HEK293 (cell line): ENCODE measurements around the gene TTLL4.

Source experiments
- BCL11A ChIP-seq: fragments of 450-650 bp; formaldehyde crosslinking; IDR thresholded peaks from 2 replicates; pipeline ENCODE4 v1.5.1; 2016; ENCODE audit warnings: low read depth, missing biosample characterization, missing genetic modification characterization
- BCL6B ChIP-seq: fragments of 450-650 bp; formaldehyde crosslinking; IDR thresholded peaks from 2 replicates; pipeline ENCODE4 v1.5.1; 2017; ENCODE audit warnings: missing biosample characterization, missing genetic modification characterization
- GLIS2 ChIP-seq: fragments of 450-650 bp; formaldehyde crosslinking; IDR thresholded peaks from 2 replicates; pipeline ENCODE4 v1.5.1; 2016; ENCODE audit warnings: missing biosample characterization, missing genetic modification characterization
- MZF1 ChIP-seq: fragments of 450-650 bp; formaldehyde crosslinking; IDR thresholded peaks from 2 replicates; pipeline ENCODE4 v1.5.1; 2017; ENCODE audit warnings: missing biosample characterization, missing genetic modification characterization, borderline replicate concordance
- SETDB1 ChIP-seq: IDR thresholded peaks from one replicate; pipeline ENCODE4 v1.6.1; 2017; ENCODE audit warnings: mild to moderate bottlenecking, low read length, moderate library complexity, mixed read lengths; ENCODE audit not compliant: insufficient read length
- ZFP37 ChIP-seq: fragments of 450-650 bp; formaldehyde crosslinking; IDR thresholded peaks from 2 replicates; pipeline ENCODE4 v1.5.1; 2016; ENCODE audit warnings: missing biosample characterization, missing genetic modification characterization
- ZIC2 ChIP-seq: fragments of 450-650 bp; formaldehyde crosslinking; IDR thresholded peaks from 2 replicates; pipeline ENCODE4 v1.5.1; 2016; ENCODE audit warnings: missing biosample characterization, missing genetic modification characterization
- ZNF114 ChIP-seq: fragments of 450-650 bp; formaldehyde crosslinking; IDR thresholded peaks from 2 replicates; pipeline ENCODE4 v1.5.0; 2017; ENCODE audit warnings: missing biosample characterization, missing genetic modification characterization
- ZNF138 ChIP-seq: fragments of 450-650 bp; formaldehyde crosslinking; IDR thresholded peaks from 2 replicates; pipeline ENCODE4 v1.5.1; 2016; ENCODE audit warnings: missing biosample characterization, missing genetic modification characterization, borderline replicate concordance
- ZNF169 ChIP-seq: fragments of 450-650 bp; formaldehyde crosslinking; IDR thresholded peaks from 2 replicates; pipeline ENCODE4 v1.5.1; 2016; ENCODE audit warnings: missing biosample characterization, missing genetic modification characterization
- ZNF335 ChIP-seq: fragments of 450-650 bp; formaldehyde crosslinking; conservative IDR thresholded peaks from 2 replicates; pipeline ENCODE4 v1.5.1; 2016; ENCODE audit warnings: missing biosample characterization, missing genetic modification characterization
- ZNF473 ChIP-seq: fragments of 450-650 bp; formaldehyde crosslinking; IDR thresholded peaks from 2 replicates; pipeline ENCODE4 v1.5.1; 2017; ENCODE audit warnings: missing biosample characterization, missing genetic modification characterization
- ZNF510 ChIP-seq: fragments of 450-650 bp; formaldehyde crosslinking; IDR thresholded peaks from 2 replicates; pipeline ENCODE4 v1.5.1; 2018; ENCODE audit warnings: mild to moderate bottlenecking, missing genetic modification characterization, missing biosample characterization; ENCODE audit not compliant: insufficient replicate concordance
- ZNF558 ChIP-seq: fragments of 450-650 bp; formaldehyde crosslinking; IDR thresholded peaks from 2 replicates; pipeline ENCODE4 v1.5.1; 2016; ENCODE audit warnings: missing biosample characterization, missing genetic modification characterization
- ZNF623 ChIP-seq: fragments of 450-650 bp; formaldehyde crosslinking; IDR thresholded peaks from 2 replicates; pipeline ENCODE4 v1.5.1; 2016; ENCODE audit warnings: missing biosample characterization, missing genetic modification characterization
- ZNF670 ChIP-seq: fragments of 450-650 bp; formaldehyde crosslinking; IDR thresholded peaks from 2 replicates; pipeline ENCODE4 v1.5.1; 2016; ENCODE audit warnings: missing biosample characterization, missing genetic modification characterization, low read depth
- ZNF768 ChIP-seq: fragments of 450-650 bp; formaldehyde crosslinking; IDR thresholded peaks from 2 replicates; pipeline ENCODE4 v1.5.1; 2018; ENCODE audit warnings: missing biosample characterization, mild to moderate bottlenecking, missing genetic modification characterization
- ZNF785 ChIP-seq: fragments of 450-650 bp; formaldehyde crosslinking; IDR thresholded peaks from 2 replicates; pipeline ENCODE4 v1.5.1; 2016; ENCODE audit warnings: missing biosample characterization, missing genetic modification characterization
- ZNF791 ChIP-seq: fragments of 450-650 bp; formaldehyde crosslinking; IDR thresholded peaks from 2 replicates; pipeline ENCODE4 v1.5.1; 2016; ENCODE audit warnings: missing biosample characterization, missing genetic modification characterization
- ZNF837 ChIP-seq: fragments of 450-650 bp; formaldehyde crosslinking; IDR thresholded peaks from 2 replicates; pipeline ENCODE4 v1.5.1; 2016; ENCODE audit warnings: missing biosample characterization, missing genetic modification characterization
- ZSCAN18 ChIP-seq: fragments of 450-650 bp; formaldehyde crosslinking; IDR thresholded peaks from 2 replicates; pipeline ENCODE4 v1.5.1; 2016; ENCODE audit warnings: missing biosample characterization, missing genetic modification characterization
- TF ChIP-seq, protein P1 (sequence below): fragments of 450-650 bp; formaldehyde crosslinking; IDR thresholded peaks from 2 replicates; pipeline ENCODE4 v1.5.1; 2016; ENCODE audit warnings: missing biosample characterization, missing genetic modification characterization
- TF ChIP-seq, protein P2 (sequence below): fragments of 450-650 bp; formaldehyde crosslinking; IDR thresholded peaks from 2 replicates; pipeline ENCODE4 v1.5.0; 2017; ENCODE audit warnings: missing biosample characterization, missing genetic modification characterization, borderline replicate concordance
- TF ChIP-seq, protein P3 (sequence below): fragments of 450-650 bp; formaldehyde crosslinking; IDR thresholded peaks from 2 replicates; pipeline ENCODE4 v1.5.1; 2016; ENCODE audit warnings: missing biosample characterization, missing genetic modification characterization
- TF ChIP-seq, protein P4 (sequence below): fragments of 450-650 bp; formaldehyde crosslinking; IDR thresholded peaks from 2 replicates; pipeline ENCODE4 v1.5.1; 2017; ENCODE audit warnings: missing biosample characterization, missing genetic modification characterization

The TTLL4 gene

DNA sequence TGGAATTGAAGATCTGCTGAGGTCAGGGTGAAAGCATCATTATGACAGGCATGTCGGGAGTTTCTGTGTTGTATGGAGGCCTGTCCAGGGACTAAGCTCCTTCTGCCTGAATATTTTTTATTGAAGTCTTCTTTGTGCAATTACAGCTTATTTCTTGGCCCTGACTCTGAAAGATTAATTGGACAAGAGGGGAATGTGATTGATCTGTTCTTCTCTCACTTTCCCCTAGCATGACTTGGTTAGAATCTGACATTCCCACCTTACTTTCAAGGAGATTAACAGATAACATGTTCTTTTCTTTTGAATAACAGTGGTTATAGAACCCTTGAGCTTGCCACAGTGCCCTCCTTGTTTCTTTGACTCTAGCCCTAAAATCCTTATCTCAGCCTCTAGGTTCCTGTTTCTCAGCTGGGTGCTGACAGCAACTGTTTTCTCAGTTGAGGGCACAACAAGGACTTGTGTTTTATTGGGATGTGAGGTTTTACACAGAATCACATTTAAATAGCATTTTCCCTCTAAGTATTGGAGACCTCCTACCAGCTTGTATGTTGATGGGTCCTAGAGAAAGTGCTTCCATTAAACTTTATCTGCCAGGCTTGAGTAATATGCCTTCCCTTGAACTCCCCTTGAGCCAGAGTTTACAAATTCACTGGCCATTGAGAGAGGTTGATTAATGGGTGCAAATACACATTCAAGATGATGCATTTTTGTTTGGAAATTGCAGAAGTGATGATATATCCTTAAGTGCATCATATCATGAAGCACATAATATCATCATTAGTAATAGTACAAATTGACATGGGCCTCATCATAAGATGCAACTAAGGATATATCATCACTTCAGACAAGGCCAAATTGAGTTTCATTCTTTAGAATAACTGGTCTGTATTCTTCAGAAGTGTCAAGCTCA lies 12.5 kb downstream of the TTLL4 start (continued):
- TF ChIP-seq, protein P1, sequence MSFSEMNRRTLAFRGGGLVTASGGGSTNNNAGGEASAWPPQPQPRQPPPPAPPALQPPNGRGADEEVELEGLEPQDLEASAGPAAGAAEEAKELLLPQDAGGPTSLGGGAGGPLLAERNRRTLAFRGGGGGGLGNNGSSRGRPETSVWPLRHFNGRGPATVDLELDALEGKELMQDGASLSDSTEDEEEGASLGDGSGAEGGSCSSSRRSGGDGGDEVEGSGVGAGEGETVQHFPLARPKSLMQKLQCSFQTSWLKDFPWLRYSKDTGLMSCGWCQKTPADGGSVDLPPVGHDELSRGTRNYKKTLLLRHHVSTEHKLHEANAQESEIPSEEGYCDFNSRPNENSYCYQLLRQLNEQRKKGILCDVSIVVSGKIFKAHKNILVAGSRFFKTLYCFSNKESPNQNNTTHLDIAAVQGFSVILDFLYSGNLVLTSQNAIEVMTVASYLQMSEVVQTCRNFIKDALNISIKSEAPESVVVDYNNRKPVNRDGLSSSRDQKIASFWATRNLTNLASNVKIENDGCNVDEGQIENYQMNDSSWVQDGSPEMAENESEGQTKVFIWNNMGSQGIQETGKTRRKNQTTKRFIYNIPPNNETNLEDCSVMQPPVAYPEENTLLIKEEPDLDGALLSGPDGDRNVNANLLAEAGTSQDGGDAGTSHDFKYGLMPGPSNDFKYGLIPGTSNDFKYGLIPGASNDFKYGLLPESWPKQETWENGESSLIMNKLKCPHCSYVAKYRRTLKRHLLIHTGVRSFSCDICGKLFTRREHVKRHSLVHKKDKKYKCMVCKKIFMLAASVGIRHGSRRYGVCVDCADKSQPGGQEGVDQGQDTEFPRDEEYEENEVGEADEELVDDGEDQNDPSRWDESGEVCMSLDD (tag by site-specific recombination): no peak
- TF ChIP-seq SETDB1 (no peak), ZNF510 (tag by site-specific recombination) (no peak), ZNF791 (no peak), ZNF768 (no peak), BCL11A (tag by site-specific recombination) (no peak), ZSCAN18 (tag by site-specific recombination) (no peak), ZNF169 (no peak), ZNF335 (tag by site-specific recombination) (no peak), ZIC2 (tag by site-specific recombination) (peak; percentile 86), GLIS2 (tag by site-specific recombination) (no peak), ZNF837 (tag by site-specific recombination) (no peak), MZF1 (tag by site-specific recombination) (no peak), ZNF670 (no peak), ZNF138 (tag by site-specific recombination) (no peak), ZFP37 (no peak), ZNF114 (tag by site-specific recombination) (no peak), ZNF623 (tag by site-specific recombination) (no peak), BCL6B (tag by site-specific recombination) (no peak), ZNF558 (tag by site-specific recombination) (no peak), ZNF473 (tag by site-specific recombination) (no peak), ZNF785 (tag by site-specific recombination) (no peak)
- TF ChIP-seq, protein P2, sequence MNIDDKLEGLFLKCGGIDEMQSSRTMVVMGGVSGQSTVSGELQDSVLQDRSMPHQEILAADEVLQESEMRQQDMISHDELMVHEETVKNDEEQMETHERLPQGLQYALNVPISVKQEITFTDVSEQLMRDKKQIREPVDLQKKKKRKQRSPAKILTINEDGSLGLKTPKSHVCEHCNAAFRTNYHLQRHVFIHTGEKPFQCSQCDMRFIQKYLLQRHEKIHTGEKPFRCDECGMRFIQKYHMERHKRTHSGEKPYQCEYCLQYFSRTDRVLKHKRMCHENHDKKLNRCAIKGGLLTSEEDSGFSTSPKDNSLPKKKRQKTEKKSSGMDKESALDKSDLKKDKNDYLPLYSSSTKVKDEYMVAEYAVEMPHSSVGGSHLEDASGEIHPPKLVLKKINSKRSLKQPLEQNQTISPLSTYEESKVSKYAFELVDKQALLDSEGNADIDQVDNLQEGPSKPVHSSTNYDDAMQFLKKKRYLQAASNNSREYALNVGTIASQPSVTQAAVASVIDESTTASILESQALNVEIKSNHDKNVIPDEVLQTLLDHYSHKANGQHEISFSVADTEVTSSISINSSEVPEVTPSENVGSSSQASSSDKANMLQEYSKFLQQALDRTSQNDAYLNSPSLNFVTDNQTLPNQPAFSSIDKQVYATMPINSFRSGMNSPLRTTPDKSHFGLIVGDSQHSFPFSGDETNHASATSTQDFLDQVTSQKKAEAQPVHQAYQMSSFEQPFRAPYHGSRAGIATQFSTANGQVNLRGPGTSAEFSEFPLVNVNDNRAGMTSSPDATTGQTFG (tag by site-specific recombination): no peak
- TF ChIP-seq, protein P3, sequence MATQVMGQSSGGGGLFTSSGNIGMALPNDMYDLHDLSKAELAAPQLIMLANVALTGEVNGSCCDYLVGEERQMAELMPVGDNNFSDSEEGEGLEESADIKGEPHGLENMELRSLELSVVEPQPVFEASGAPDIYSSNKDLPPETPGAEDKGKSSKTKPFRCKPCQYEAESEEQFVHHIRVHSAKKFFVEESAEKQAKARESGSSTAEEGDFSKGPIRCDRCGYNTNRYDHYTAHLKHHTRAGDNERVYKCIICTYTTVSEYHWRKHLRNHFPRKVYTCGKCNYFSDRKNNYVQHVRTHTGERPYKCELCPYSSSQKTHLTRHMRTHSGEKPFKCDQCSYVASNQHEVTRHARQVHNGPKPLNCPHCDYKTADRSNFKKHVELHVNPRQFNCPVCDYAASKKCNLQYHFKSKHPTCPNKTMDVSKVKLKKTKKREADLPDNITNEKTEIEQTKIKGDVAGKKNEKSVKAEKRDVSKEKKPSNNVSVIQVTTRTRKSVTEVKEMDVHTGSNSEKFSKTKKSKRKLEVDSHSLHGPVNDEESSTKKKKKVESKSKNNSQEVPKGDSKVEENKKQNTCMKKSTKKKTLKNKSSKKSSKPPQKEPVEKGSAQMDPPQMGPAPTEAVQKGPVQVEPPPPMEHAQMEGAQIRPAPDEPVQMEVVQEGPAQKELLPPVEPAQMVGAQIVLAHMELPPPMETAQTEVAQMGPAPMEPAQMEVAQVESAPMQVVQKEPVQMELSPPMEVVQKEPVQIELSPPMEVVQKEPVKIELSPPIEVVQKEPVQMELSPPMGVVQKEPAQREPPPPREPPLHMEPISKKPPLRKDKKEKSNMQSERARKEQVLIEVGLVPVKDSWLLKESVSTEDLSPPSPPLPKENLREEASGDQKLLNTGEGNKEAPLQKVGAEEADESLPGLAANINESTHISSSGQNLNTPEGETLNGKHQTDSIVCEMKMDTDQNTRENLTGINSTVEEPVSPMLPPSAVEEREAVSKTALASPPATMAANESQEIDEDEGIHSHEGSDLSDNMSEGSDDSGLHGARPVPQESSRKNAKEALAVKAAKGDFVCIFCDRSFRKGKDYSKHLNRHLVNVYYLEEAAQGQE (tag by site-specific recombination): no peak
- TF ChIP-seq, protein P4, sequence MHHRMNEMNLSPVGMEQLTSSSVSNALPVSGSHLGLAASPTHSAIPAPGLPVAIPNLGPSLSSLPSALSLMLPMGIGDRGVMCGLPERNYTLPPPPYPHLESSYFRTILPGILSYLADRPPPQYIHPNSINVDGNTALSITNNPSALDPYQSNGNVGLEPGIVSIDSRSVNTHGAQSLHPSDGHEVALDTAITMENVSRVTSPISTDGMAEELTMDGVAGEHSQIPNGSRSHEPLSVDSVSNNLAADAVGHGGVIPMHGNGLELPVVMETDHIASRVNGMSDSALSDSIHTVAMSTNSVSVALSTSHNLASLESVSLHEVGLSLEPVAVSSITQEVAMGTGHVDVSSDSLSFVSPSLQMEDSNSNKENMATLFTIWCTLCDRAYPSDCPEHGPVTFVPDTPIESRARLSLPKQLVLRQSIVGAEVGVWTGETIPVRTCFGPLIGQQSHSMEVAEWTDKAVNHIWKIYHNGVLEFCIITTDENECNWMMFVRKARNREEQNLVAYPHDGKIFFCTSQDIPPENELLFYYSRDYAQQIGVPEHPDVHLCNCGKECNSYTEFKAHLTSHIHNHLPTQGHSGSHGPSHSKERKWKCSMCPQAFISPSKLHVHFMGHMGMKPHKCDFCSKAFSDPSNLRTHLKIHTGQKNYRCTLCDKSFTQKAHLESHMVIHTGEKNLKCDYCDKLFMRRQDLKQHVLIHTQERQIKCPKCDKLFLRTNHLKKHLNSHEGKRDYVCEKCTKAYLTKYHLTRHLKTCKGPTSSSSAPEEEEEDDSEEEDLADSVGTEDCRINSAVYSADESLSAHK: no peak
